Mesenchymal stem cell (in vitro differentiated cells and primary cell): ENCODE results near the gene PSMD2.
A peak's percentile ranks its signal among the peaks of the same experiment; 100 is the strongest.

Source experiments
- DNase-seq: peaks from one replicate; pipeline ENCODE4 v3.0.0-alpha.2; 2013
- H2AFZ ChIP-seq: one replicate; pipeline ENCODE4 v1.6.1; 2013; ENCODE audit warnings: low read depth, mild to moderate bottlenecking, control low read depth, inconsistent platforms, low read length, moderate library complexity
- H2AK5ac ChIP-seq: 2 replicates; pipeline ENCODE4 v1.6.1; 2013; ENCODE audit warnings: low read length, moderate library complexity, mild to moderate bottlenecking, inconsistent platforms; ENCODE audit not compliant: severe bottlenecking
- H2BK120ac ChIP-seq: one replicate; pipeline ENCODE4 v1.6.1; 2013; ENCODE audit warnings: low read depth, mild to moderate bottlenecking, inconsistent platforms, low read length, moderate library complexity
- H2BK12ac ChIP-seq, 2 experiments: one replicate each; pipeline ENCODE4 v1.6.1; 2013; ENCODE audit warnings: inconsistent platforms in 2 of 2, low read length in 2 of 2, mild to moderate bottlenecking in 2 of 2, moderate library complexity in 2 of 2, control low read depth in 1 of 2
- H2BK15ac ChIP-seq: one replicate; pipeline ENCODE4 v1.6.1; 2013; ENCODE audit warnings: mild to moderate bottlenecking, low read depth, inconsistent platforms; ENCODE audit not compliant: poor library complexity, severe bottlenecking
- H2BK5ac ChIP-seq: 2 replicates; pipeline ENCODE4 v1.6.1; 2013; ENCODE audit warnings: low read depth, mild to moderate bottlenecking, low read length, control low read depth, inconsistent platforms; ENCODE audit not compliant: poor library complexity, severe bottlenecking
- H3K14ac ChIP-seq, 2 experiments: one replicate each; pipeline ENCODE4 v1.6.1; 2013; ENCODE audit warnings: inconsistent platforms in 2 of 2, low read length in 2 of 2, control low read depth in 1 of 2, mild to moderate bottlenecking in 1 of 2, moderate library complexity in 1 of 2
- H3K18ac ChIP-seq, 2 experiments: one replicate each; pipeline ENCODE4 v1.6.1; 2013; ENCODE audit warnings: inconsistent platforms in 2 of 2, low read length in 2 of 2, control low read depth in 1 of 2, low read depth in 1 of 2, mild to moderate bottlenecking in 1 of 2
- H3K23ac ChIP-seq, 2 experiments: one replicate each; pipeline ENCODE4 v1.6.1; 2013; ENCODE audit warnings: inconsistent platforms in 2 of 2, low read length in 2 of 2, mild to moderate bottlenecking in 2 of 2, moderate library complexity in 2 of 2, control low read depth in 1 of 2
- H3K27ac ChIP-seq: 2 replicates; pipeline ENCODE4 v1.5.1; 2013; ENCODE audit warnings: mild to moderate bottlenecking, moderate library complexity, low read length, control low read depth, inconsistent platforms; ENCODE audit not compliant: poor library complexity, severe bottlenecking
- H3K27me3 ChIP-seq, 2 experiments: 2 replicates each; pipeline versions ENCODE4 v1.6.1 to v1.7.0; 2013; ENCODE audit warnings: low read length in 2 of 2, mild to moderate bottlenecking in 2 of 2, moderate library complexity in 2 of 2, control low read depth in 1 of 2, inconsistent platforms in 1 of 2; ENCODE audit not compliant: control insufficient read depth in 1 of 2, insufficient read depth in 1 of 2
- H3K36me3 ChIP-seq, 2 experiments: 2 replicates each; pipeline versions ENCODE4 v1.6.1 to v1.7.0; 2013; ENCODE audit warnings: low read length in 2 of 2, control low read depth in 1 of 2, inconsistent platforms in 1 of 2, low read depth in 1 of 2, mild to moderate bottlenecking in 1 of 2; ENCODE audit not compliant: insufficient read depth in 2 of 2, control insufficient read depth in 1 of 2
- H3K4ac ChIP-seq, 2 experiments: one replicate each; pipeline ENCODE4 v1.6.1; 2013; ENCODE audit warnings: inconsistent platforms in 2 of 2, low read length in 2 of 2, mild to moderate bottlenecking in 2 of 2, moderate library complexity in 2 of 2, control low read depth in 1 of 2, low read depth in 1 of 2
- H3K4me1 ChIP-seq: 2 replicates; pipeline ENCODE4 v1.6.1; 2013; ENCODE audit warnings: low read depth, low read length, control low read depth; ENCODE audit not compliant: control insufficient read depth, insufficient read depth
- H3K4me2 ChIP-seq: 2 replicates; pipeline ENCODE4 v1.6.1; 2013; ENCODE audit warnings: low read length, mild to moderate bottlenecking, inconsistent platforms; ENCODE audit not compliant: poor library complexity, severe bottlenecking
- H3K4me3 ChIP-seq, 2 experiments: 2 replicates each; pipeline versions ENCODE4 v1.5.1 to v1.7.0; 2013; ENCODE audit warnings: low read length in 2 of 2, mild to moderate bottlenecking in 2 of 2, control low read depth in 1 of 2, low read depth in 1 of 2; ENCODE audit not compliant: insufficient read depth in 1 of 2
- H3K79me1 ChIP-seq: replicated peaks from 2 replicates; pipeline ENCODE4 v1.6.1; 2013; ENCODE audit warnings: mild to moderate bottlenecking, control low read depth, low read length, inconsistent platforms; ENCODE audit not compliant: poor library complexity, severe bottlenecking
- H3K9ac ChIP-seq: 2 replicates; pipeline ENCODE4 v1.7.0; 2013; ENCODE audit warnings: mild to moderate bottlenecking, low read length, moderate library complexity
- H3K9me3 ChIP-seq: 2 replicates; pipeline ENCODE4 v1.7.0; 2013; ENCODE audit warnings: mild to moderate bottlenecking, low read length; ENCODE audit not compliant: control insufficient read depth
- H4K8ac ChIP-seq: one replicate; pipeline ENCODE4 v1.6.1; 2013; ENCODE audit warnings: inconsistent platforms, mild to moderate bottlenecking, low read length, moderate library complexity
- H4K91ac ChIP-seq: one replicate; pipeline ENCODE4 v1.6.1; 2013; ENCODE audit warnings: mild to moderate bottlenecking, low read length, inconsistent platforms
- WGBS: methylation state at CpG from one replicate; pipeline ENCODE4 v1.1.7; 2013; ENCODE audit warnings: mixed read lengths; 5-methylcytosine and 5-hydroxymethylcytosine counted together

Gene PSMD2

DNA sequence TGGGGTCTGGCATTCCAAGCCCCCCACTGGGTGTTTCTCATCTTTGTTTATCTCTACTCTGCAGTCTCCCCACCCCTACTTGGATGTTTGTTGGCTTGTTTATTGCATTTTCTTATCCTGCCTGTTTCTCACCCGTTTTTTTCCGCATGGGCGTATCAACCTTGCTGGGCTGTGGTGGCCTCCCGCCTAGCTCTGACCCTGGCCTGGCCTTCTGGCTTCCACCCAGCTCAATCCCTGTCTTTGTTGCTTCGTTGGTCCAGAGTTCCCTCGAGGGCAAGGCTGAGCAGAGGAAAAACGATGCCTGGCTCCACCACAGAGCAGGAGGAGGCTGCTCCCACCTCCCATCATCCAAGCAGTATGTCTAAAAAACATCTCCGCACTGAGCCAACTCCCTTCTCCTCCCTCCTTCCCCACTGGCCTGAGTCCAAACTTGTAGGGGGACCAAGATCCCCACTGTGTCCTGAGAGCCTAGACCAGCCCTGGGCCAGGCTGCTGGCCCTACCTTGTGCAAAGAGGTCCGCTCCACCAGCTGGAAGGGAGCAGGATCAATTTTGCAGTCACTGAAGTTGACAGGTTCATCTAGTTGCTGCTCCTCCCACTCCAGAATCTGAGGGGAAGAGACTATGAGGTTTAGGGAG lies 52.6 kb downstream of the PSMD2 start:
- H3K4me1 ChIP-seq, result peaks cover 39% of the 10 kb centered on the region
- no peaks in the 10 kb centered on the region for H3K9me3 ChIP-seq
- no peak overlapping the region for H2BK5ac ChIP-seq
- H2AFZ ChIP-seq, result no peak overlapping the region
- no peak overlapping the region for H2BK12ac ChIP-seq
- no peak overlapping the region for H2BK120ac ChIP-seq
- 52% methylated on average over 9 of the region's 9 CpGs for WGBS
- H3K4ac ChIP-seq, result no peak overlapping the region
- H3K18ac ChIP-seq, result no peak overlapping the region
- H3K27ac ChIP-seq, result no peak overlapping the region
- peaks cover 26 to 48% of the 10 kb centered on the region in 2 experiments for H3K36me3 ChIP-seq
- DNase-seq, result no peak
- H4K91ac ChIP-seq, result no peak overlapping the region
- no peak overlapping the region for H4K8ac ChIP-seq
- H3K4me2 ChIP-seq, result peak overlapping the region; percentile 8
- H3K9ac ChIP-seq, result no peak overlapping the region
- no peak overlapping the region for H3K4me3 ChIP-seq
- no peak overlapping the region for H3K23ac ChIP-seq
- H3K27me3 ChIP-seq, result no peaks in the 10 kb centered on the region
- H3K79me1 ChIP-seq, result peaks cover 3% of the 10 kb centered on the region
- no peak overlapping the region for H2BK15ac ChIP-seq
- peak overlapping the region; percentile 47 for H2AK5ac ChIP-seq
- H3K14ac ChIP-seq, result no peak overlapping the region

DNA sequence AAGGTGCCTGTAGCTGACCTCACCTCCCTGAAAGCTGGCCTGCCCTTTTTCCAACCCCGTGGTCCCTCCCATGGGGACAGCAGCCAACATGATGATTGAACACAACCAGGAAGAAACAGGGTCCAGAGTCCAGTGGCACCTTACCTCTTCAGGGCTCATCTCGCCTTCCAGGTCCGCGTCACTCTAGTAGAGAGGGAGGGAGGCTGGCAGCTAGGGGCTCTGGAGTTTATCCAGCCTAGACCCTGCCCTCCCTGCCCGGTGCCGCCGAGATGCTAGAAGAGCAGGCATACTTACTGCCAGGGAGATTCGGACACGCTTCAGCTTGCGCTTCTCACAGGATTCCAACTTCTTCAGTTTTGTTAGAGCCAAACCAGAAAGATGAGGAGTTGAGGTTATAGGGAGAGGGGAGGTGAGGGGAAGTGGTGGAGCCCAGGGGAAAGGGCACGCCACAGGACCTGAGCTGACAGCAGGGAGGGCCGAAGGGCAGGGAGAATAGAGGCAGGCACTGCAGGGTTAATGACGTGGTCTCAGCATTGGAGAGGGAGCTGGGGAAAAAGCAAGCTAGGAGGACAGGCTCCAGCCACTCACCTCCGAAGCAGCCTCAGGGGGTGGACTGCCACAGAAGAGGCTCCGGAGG lies 53.2 kb downstream of the PSMD2 start:
- 94% methylated on average over 15 of the region's 15 CpGs for WGBS
- no peak overlapping the region for H2AFZ ChIP-seq
- H3K9ac ChIP-seq, result no peak overlapping the region
- H3K4me3 ChIP-seq, result no peak overlapping the region
- no peak overlapping the region for H3K18ac ChIP-seq
- no peak overlapping the region for H2BK120ac ChIP-seq
- H3K27me3 ChIP-seq, result no peaks in the 10 kb centered on the region
- no peak overlapping the region for H3K23ac ChIP-seq
- H3K4me1 ChIP-seq, result peaks cover 36% of the 10 kb centered on the region
- no peak overlapping the region for H2BK12ac ChIP-seq
- no peak overlapping the region for H2BK15ac ChIP-seq
- H3K27ac ChIP-seq, result no peak overlapping the region
- H2BK5ac ChIP-seq, result no peak overlapping the region
- no peak overlapping the region for H3K4ac ChIP-seq
- no peak overlapping the region for H3K14ac ChIP-seq
- peak overlapping the region; percentile 47 for H2AK5ac ChIP-seq
- peaks cover 3% of the 10 kb centered on the region for H3K79me1 ChIP-seq
- H3K4me2 ChIP-seq, result no peak overlapping the region
- DNase-seq, result no peak
- no peak overlapping the region for H4K91ac ChIP-seq
- no peak overlapping the region for H4K8ac ChIP-seq
- H3K36me3 ChIP-seq, result peaks cover 26 to 52% of the 10 kb centered on the region in 2 experiments
- H3K9me3 ChIP-seq, result no peaks in the 10 kb centered on the region

DNA sequence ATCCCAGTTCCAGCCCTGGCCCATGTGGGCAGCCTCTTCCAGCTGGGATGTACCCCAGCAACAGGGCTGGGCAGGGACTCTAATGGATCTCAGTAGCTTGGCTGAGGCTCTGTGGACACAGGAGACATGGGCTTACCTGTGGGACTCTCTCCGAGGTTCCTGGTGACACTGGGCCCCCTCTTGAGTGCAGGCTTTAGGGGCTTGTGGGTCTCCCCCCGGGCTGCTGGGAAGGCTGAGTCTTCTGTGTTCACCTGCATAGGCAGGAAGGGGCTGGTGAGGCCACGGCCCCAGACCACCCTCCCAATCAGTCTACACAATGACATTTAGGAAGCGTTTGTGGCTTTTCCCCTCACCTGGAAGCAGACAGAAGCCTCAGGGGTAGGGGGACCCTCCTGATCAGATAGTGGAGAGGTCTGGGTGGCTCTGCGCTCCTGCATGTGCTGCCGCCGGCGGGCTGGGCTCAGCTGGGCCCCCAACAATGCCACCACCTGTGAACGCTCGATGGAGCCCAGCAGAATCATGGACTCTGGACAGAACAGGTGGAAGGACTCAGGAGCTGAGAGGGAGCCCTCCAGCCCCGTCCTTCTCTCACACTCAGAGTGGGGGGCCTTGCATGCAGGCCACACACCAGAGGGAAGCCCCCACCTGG lies 54.0 kb downstream of the PSMD2 start:
- H2BK120ac ChIP-seq, result no peak overlapping the region
- H4K8ac ChIP-seq, result no peak overlapping the region
- no peak overlapping the region for H3K4me2 ChIP-seq
- no peak overlapping the region for H3K4ac ChIP-seq
- H3K27ac ChIP-seq, result no peak overlapping the region
- H2BK12ac ChIP-seq, result no peak overlapping the region
- no peak overlapping the region for H3K14ac ChIP-seq
- DNase-seq, result no peak
- peaks cover 33 to 59% of the 10 kb centered on the region in 2 experiments for H3K36me3 ChIP-seq
- H3K27me3 ChIP-seq, result no peaks in the 10 kb centered on the region
- no peak overlapping the region for H3K9ac ChIP-seq
- no peak overlapping the region for H3K18ac ChIP-seq
- H2BK5ac ChIP-seq, result no peak overlapping the region
- peaks cover 3% of the 10 kb centered on the region for H3K79me1 ChIP-seq
- H2AK5ac ChIP-seq, result no peak overlapping the region
- no peak overlapping the region for H2BK15ac ChIP-seq
- H2AFZ ChIP-seq, result no peak overlapping the region
- no peaks in the 10 kb centered on the region for H3K9me3 ChIP-seq
- H3K4me1 ChIP-seq, result peaks cover 32% of the 10 kb centered on the region
- H4K91ac ChIP-seq, result no peak overlapping the region
- no peak overlapping the region for H3K23ac ChIP-seq
- no peak overlapping the region for H3K4me3 ChIP-seq
- 93% methylated on average over 10 of the region's 11 CpGs for WGBS

DNA sequence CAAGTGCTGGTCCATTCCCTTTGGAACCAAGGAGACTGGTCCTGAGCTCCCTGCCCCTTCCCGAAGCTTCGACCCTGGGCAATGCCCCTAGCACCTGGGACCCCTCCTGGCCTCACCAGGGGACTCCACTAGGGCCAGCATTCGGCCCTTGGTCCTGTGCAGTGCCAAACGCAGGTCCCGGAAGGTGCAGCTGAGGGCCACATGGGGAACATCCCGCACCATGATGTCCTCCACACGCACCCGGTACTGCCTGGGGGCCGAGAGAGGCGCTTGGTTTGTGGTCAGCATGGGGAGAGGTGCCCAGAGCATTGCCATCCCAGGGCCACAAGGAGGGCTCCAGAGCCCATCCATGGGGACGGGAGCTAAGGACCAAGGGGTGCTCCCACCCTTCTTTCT lies 54.5 kb downstream of the PSMD2 start:
- H3K27me3 ChIP-seq, result no peaks in the 10 kb centered on the region
- H3K14ac ChIP-seq, result no peak overlapping the region
- H3K4me2 ChIP-seq, result no peak overlapping the region
- H2BK5ac ChIP-seq, result no peak overlapping the region
- H3K27ac ChIP-seq, result no peak overlapping the region
- H3K23ac ChIP-seq, result no peak overlapping the region
- WGBS, result 98% methylated on average over 11 of the region's 11 CpGs
- H3K9me3 ChIP-seq, result no peaks in the 10 kb centered on the region
- H4K91ac ChIP-seq, result no peak overlapping the region
- no peak for DNase-seq
- no peak overlapping the region for H2BK15ac ChIP-seq
- peaks cover 3% of the 10 kb centered on the region for H3K79me1 ChIP-seq
- H2BK120ac ChIP-seq, result no peak overlapping the region
- no peak overlapping the region for H2BK12ac ChIP-seq
- H3K9ac ChIP-seq, result no peak overlapping the region
- no peak overlapping the region for H2AK5ac ChIP-seq
- no peak overlapping the region for H3K4me3 ChIP-seq
- no peak overlapping the region for H3K18ac ChIP-seq
- H3K36me3 ChIP-seq, result peaks cover 36 to 64% of the 10 kb centered on the region in 2 experiments
- no peak overlapping the region for H2AFZ ChIP-seq
- H4K8ac ChIP-seq, result no peak overlapping the region
- peaks cover 29% of the 10 kb centered on the region for H3K4me1 ChIP-seq
- H3K4ac ChIP-seq, result no peak overlapping the region
